Iris pigment epithelial cell (primary cell): ENCODE results near the gene RNMT.

ENCODE experiments used
- DNase-seq: peaks from one replicate; pipeline ENCODE4 v3.0.0-alpha.2; 2011; ENCODE audit warnings: low read depth

Gene RNMT

DNA sequence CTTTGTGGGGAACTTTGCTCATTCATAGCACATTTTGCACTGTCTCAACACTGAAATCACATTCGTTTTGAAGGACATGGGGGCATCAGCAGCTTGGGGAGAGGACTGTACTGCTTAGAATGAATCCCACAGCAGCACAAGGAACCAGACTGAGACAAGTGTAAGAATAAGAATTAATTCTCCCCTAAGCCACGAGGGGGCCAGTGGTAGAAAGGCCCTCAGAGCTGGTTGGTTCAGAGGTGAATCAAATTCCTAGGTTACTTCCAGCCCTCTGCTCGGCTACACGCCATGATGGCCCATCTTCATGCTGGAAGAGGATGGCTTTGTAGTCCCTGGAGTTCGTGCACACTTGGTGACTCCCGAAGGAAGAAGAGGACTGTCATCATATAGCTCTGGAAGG lies 85.5 kb downstream of the RNMT start:
- no peak for DNase-seq

DNA sequence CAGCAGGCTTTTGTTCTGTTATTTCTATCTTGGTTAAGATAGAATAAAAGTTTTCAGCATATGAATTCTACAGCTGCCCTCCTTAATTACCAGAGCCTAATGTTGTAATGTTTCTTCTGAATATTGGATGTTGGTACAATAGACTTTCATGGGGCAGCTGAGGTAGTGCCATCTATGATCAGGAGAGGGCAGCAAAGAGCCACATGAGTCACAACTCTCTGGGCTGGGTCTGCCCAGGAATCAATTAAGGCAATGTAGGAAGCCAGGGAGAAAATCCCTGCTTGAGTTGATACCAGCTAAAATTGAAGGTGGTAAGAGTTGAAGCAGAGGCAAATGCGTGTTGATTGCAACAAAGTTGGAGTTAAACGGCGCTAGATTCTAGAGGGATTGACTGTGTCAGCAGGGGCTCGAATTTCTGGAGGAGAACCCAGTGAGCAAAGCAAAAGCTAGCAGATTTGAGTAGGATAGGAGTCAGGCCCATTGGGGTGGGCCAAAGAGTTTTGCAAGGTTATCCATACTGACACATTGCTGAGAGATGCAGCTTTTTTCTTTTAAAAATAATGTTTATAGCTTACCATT lies 86.9 kb downstream of the RNMT start:
- peak; percentile 51 for DNase-seq
